ENCODE results near the gene GPR61.

The GPR61 gene

GRCh38 chr1:109499081-109499480, 40.6 kb upstream of the GPR61 start:
- H3K4me1 ChIP-seq (ENCODE audit: control insufficient read depth in 1 of 2, insufficient read depth in 1 of 2, low read depth in 1 of 2, low read length in 1 of 2), result peaks cover 22 to 25% of the 10 kb centered on the region in 2 experiments
- TF ChIP-seq CTCF (IDR thresholded peaks at IDR 0.05), result no peak
- H3K27ac ChIP-seq, result no peak overlapping the region

GRCh38 chr1:109499661-109500536, 39.8 kb upstream of the GPR61 start:
- Histone ChIP-seq H3K27ac (no peak overlapping the region), H3K9me3 (no peaks in the 10 kb centered on the region), H3K36me3 (peaks cover 71% of the 10 kb centered on the region), H3K4me3 (ENCODE audit: low read depth in 1 of 2, low read length in 1 of 2) (no peak overlapping the region), H3K4me1 (ENCODE audit: control insufficient read depth in 1 of 2, insufficient read depth in 1 of 2, low read depth in 1 of 2, low read length in 1 of 2) (peaks cover 16 to 20% of the 10 kb centered on the region in 2 experiments), H3K27me3 (no peaks in the 10 kb centered on the region)
- TF ChIP-seq CTCF (IDR thresholded peaks at IDR 0.05), result no peak

More at GRCh38 chr1:109499081-109499480, 40.6 kb upstream of the GPR61 start:
- Histone ChIP-seq H3K36me3 (peaks cover 71% of the 10 kb centered on the region), H3K27me3 (no peaks in the 10 kb centered on the region), H3K4me3 (ENCODE audit: low read depth in 1 of 2, low read length in 1 of 2) (no peak overlapping the region), H3K9me3 (no peaks in the 10 kb centered on the region)

GRCh38 chr1:109500941-109501381, 38.7 kb upstream of the GPR61 start:
- peak overlapping the region; percentile 13 for H3K27ac ChIP-seq
- H3K4me1 ChIP-seq (ENCODE audit: control insufficient read depth in 1 of 2, insufficient read depth in 1 of 2, low read depth in 1 of 2, low read length in 1 of 2), result peaks cover 8 to 11% of the 10 kb centered on the region in 2 experiments
- peaks cover 63% of the 10 kb centered on the region for H3K36me3 ChIP-seq
- no peaks in the 10 kb centered on the region for H3K27me3 ChIP-seq
- no peak overlapping the region for H3K4me3 ChIP-seq (ENCODE audit: low read depth in 1 of 2, low read length in 1 of 2)
- no peak for TF ChIP-seq CTCF (IDR thresholded peaks at IDR 0.05)
- no peaks in the 10 kb centered on the region for H3K9me3 ChIP-seq

GRCh38 chr1:109501644-109502363, 37.9 kb upstream of the GPR61 start:
- no peak overlapping the region for H3K4me3 ChIP-seq (ENCODE audit: low read depth in 1 of 2, low read length in 1 of 2)
- peaks cover 8 to 11% of the 10 kb centered on the region in 2 experiments for H3K4me1 ChIP-seq (ENCODE audit: control insufficient read depth in 1 of 2, insufficient read depth in 1 of 2, low read depth in 1 of 2, low read length in 1 of 2)
- H3K27ac ChIP-seq, result no peak overlapping the region

More at GRCh38 chr1:109501644-109502363, 37.9 kb upstream of the GPR61 start:
- Histone ChIP-seq H3K36me3 (peaks cover 54% of the 10 kb centered on the region), H3K27me3 (no peaks in the 10 kb centered on the region), H3K9me3 (no peaks in the 10 kb centered on the region)
- no peak for TF ChIP-seq CTCF (IDR thresholded peaks at IDR 0.05)
